ENCODE results near the gene TBCK. TPM values are rescaled to one million over a fixed set of nuclear protein-coding genes. Genes with fewer than 3 reads are reported as not detected.

Gene TBCK
- total and polyA plus RNA-seq, 2 of the 13 experiments (the other 11 are each of a cell fraction or from before 2014, with no cell fraction given), result 51.0 to 62.4 TPM

GRCh38 chr4:106329041-106329618, 13.1 kb upstream of the TBCK start:
- Histone ChIP-seq H3K79me2 (ENCODE audit: insufficient read depth, low read length) (peaks cover 3% of the 10 kb centered on the region), H3K4me2 (ENCODE audit: low read depth, low read length) (no peak overlapping the region), H3K9ac (ENCODE audit: insufficient read depth, low read depth, low read length) (no peak overlapping the region), H3K4me3 (replicated peaks in 1 of 3; ENCODE audit: insufficient read depth in 1 of 3, low read depth in 2 of 3, low read length in 3 of 3) (no peak overlapping the region), H3K9me3 (ENCODE audit: low read length) (no peaks in the 10 kb centered on the region), H3K27me3 (ENCODE audit: control insufficient read depth in 1 of 2, insufficient read depth in 2 of 2, low read length in 2 of 2) (no peaks in the 10 kb centered on the region), H3K36me3 (replicated peaks in 1 of 2; ENCODE audit: control insufficient read depth in 1 of 2, insufficient read depth in 2 of 2, low read length in 2 of 2) (peaks cover 7 to 53% of the 10 kb centered on the region in 2 experiments; a peak in 4 of 5 replicates), H4K20me1 (ENCODE audit: insufficient read depth, low read length) (no peaks in the 10 kb centered on the region), H3K4me1 (ENCODE audit: insufficient read depth, low read length) (peaks cover 23% of the 10 kb centered on the region), H3K27ac (ENCODE audit: extremely low read length, insufficient read depth, low read length) (peak overlapping the region; percentile 26), H2AFZ (ENCODE audit: low read length) (no peak overlapping the region)
- no TSS peak for BruUV-seq (replicated peaks)
- FAIRE-seq, result peak; percentile 68
- ChIA-PET CTCF (ENCODE audit: low intra/inter-chr PET ratio, low total read pairs) (interaction anchor here (0.6 to 0.9 kb wide), 3 partner anchors 40 to 172 kb away, joined by 3 to 5 read pairs (median 4); no protein-coding TSS in a partner anchor), POLR2A (interaction anchor here (0.7 to 1.4 kb wide), 5 partner anchors 9 to 65 kb away, joined by 3 to 6 read pairs (median 4); no protein-coding TSS in a partner anchor)
- peak; percentile 57 for DNase-seq (ENCODE audit: low spot score)
- 43% methylated on average over 1 of the region's 1 CpG for WGBS (ENCODE audit: low lambda C conversion rate)
- ATAC-seq, result peak; percentile 97
- TF ChIP-seq, protein P1, sequence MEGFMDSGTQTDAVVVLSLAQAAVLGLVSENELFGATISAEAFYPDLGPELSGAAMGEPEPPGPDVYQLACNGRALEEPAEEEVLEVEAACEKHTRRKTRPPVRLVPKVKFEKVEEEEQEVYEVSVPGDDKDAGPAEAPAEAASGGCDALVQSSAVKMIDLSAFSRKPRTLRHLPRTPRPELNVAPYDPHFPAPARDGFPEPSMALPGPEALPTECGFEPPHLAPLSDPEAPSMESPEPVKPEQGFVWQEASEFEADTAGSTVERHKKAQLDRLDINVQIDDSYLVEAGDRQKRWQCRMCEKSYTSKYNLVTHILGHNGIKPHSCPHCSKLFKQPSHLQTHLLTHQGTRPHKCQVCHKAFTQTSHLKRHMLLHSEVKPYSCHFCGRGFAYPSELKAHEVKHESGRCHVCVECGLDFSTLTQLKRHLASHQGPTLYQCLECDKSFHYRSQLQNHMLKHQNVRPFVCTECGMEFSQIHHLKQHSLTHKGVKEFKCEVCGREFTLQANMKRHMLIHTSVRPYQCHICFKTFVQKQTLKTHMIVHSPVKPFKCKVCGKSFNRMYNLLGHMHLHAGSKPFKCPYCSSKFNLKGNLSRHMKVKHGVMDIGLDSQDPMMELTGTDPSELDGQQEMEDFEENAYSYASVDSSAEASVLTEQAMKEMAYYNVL (CRISPR knock-in tag; IDR thresholded peaks at IDR 0.05; ENCODE audit: borderline replicate concordance), result no peak
- no peak for TF ChIP-seq ZNF292 (CRISPR knock-in tag; IDR thresholded peaks at IDR 0.05; ENCODE audit: borderline replicate concordance, low read depth)
- TF ChIP-seq, protein P2, sequence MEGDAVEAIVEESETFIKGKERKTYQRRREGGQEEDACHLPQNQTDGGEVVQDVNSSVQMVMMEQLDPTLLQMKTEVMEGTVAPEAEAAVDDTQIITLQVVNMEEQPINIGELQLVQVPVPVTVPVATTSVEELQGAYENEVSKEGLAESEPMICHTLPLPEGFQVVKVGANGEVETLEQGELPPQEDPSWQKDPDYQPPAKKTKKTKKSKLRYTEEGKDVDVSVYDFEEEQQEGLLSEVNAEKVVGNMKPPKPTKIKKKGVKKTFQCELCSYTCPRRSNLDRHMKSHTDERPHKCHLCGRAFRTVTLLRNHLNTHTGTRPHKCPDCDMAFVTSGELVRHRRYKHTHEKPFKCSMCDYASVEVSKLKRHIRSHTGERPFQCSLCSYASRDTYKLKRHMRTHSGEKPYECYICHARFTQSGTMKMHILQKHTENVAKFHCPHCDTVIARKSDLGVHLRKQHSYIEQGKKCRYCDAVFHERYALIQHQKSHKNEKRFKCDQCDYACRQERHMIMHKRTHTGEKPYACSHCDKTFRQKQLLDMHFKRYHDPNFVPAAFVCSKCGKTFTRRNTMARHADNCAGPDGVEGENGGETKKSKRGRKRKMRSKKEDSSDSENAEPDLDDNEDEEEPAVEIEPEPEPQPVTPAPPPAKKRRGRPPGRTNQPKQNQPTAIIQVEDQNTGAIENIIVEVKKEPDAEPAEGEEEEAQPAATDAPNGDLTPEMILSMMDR (CRISPR knock-in tag; IDR thresholded peaks at IDR 0.05), result peak; percentile 69
- TF ChIP-seq ZNF781 (CRISPR knock-in tag; IDR thresholded peaks at IDR 0.05; ENCODE audit: borderline replicate concordance, not compliant biosample characterization), result no peak
- TF ChIP-seq SP140L (CRISPR knock-in tag; IDR thresholded peaks at IDR 0.05; ENCODE audit: borderline replicate concordance), result 0 out of 2 replicates have a peak, but pooled peaks have one; percentile 38
- TF ChIP-seq SMC3 (IDR thresholded peaks at IDR 0.05; ENCODE audit: low read length), result peak; percentile 43; the same call in 1 of the 2 replicates
- TF ChIP-seq SALL2 (CRISPR knock-in tag; IDR thresholded peaks at IDR 0.05), result no peak
- TF ChIP-seq STAG1 (CRISPR knock-in tag; IDR thresholded peaks at IDR 0.05), result peak; percentile 48
- TF ChIP-seq SOX6 (IDR thresholded peaks at IDR 0.05), result no peak
- TF ChIP-seq SOX6 (CRISPR knock-in tag; IDR thresholded peaks at IDR 0.05), result no peak
- 0 out of 2 replicates have a peak, but pooled peaks have one; percentile 44 for TF ChIP-seq GATAD2A (CRISPR knock-in tag; IDR thresholded peaks at IDR 0.05)
- no peak for TF ChIP-seq ZNF850 (CRISPR knock-in tag; conservative IDR thresholded peaks at IDR 0.05)
- no peak for TF ChIP-seq ZNF605 (CRISPR knock-in tag; IDR thresholded peaks at IDR 0.05)
- no peak for TF ChIP-seq ZNF253 (CRISPR knock-in tag; IDR thresholded peaks at IDR 0.05; ENCODE audit: borderline replicate concordance)
- intact Hi-C loops (cut with micrococcal nuclease; ENCODE audit: unreplicated experiment), result loop anchor here (2.0 to 5.0 kb wide), 3 partner anchors 62 to 568 kb away; no protein-coding TSS in a partner anchor
- in situ Hi-C loops (cut with HindIII; ENCODE audit: extremely low pct_ligation_motif_present, low pct_unique_long_range_greater_than_20kb), result no loop called here
